Activated CD8-positive, alpha-beta memory T cell treated with anti-CD3 and anti-CD28 coated beads, Interleukin-2, amount 10 ng/mL, durations not matched to agents 7 days and 5 days (primary cell): ENCODE results near the gene C9orf50. TPM values are rescaled to one million over a fixed set of nuclear protein-coding genes. Genes with fewer than 3 reads are reported as not detected.
"Not testable (repeated sequence)": the region's sequence is repeated elsewhere in the genome, so short reads cannot be mapped to it uniquely, and the experiment has no call there.

ENCODE experiments used
- ATAC-seq: fragments of 150-1000 bp; cut with Tn5 transposase; one replicate; pipeline ENCODE4 v1.10.0; 2021; ENCODE audit warnings: moderate library complexity
- CTCF ChIA-PET: fragments of 350-600 bp; sonication (Branson Sonifier 250); formaldehyde crosslinking; loops from one replicate; lab custom pipeline; 2021; ENCODE audit warnings: antibody characterized with exemption; lab: Charles Lee
- DNase-seq: peaks from one replicate; pipeline ENCODE4 v3.0.0-alpha.2; 2020
- H3K27ac Mint-ChIP-seq: one replicate; pipeline ENCODE4 v1.8.0; 2021; ENCODE audit warnings: mild to moderate bottlenecking, mixed read lengths
- H3K27me3 Mint-ChIP-seq: one replicate; pipeline ENCODE4 v1.8.0; 2021; ENCODE audit warnings: mixed read lengths
- H3K36me3 Mint-ChIP-seq: one replicate; pipeline ENCODE4 v1.8.0; 2021; ENCODE audit warnings: mild to moderate bottlenecking, mixed read lengths
- H3K4me1 Mint-ChIP-seq: one replicate; pipeline ENCODE4 v1.8.0; 2021; ENCODE audit warnings: mixed read lengths
- H3K4me3 Mint-ChIP-seq: one replicate; pipeline ENCODE4 v1.8.0; 2021; ENCODE audit warnings: mild to moderate bottlenecking, moderate library complexity, mixed read lengths
- H3K9me3 Mint-ChIP-seq: one replicate; pipeline ENCODE4 v1.8.0; 2022; ENCODE audit warnings: low read depth, mixed read lengths
- total RNA-seq, 2 experiments: library from RNA; stranded (reverse); gene quantifications; one replicate each; pipeline ENCODE4 v1.2.3, GENCODE V29; 2021

The C9orf50 gene
- not detected for total RNA-seq

DNA sequence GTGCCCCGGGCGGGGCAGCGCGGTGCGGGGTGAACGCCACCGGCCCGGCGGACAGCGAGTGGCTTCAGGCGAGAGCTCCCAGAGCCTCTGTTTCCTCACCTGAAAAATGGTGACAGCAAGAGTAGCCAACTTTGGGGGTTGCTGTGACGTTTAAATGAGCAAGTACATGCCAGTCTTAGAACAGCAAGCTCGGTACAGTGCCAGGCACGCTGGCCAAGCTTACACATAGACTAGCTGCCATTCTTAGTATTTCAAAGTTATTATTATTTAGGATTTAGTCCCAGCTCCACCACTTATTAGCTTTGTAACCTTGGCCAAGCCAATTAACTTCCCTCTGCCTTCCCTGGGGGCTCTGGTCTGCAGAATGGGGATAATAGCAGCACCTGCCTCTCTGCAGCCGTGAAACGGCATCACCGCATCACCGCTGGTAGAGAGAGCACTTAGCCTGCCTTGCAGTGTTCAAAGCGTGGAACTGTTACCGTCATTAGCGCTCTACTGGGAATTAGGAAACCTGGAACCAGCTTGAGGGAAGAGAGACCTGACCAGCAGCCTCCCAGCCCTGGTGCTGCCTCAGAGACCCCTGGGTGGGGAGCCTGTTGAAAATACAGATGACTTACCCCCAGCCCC lies at the start of gene C9orf50:
C9orf50 (minus strand) TSS at position 433 of the 627 bp plus-strand sequence. CDS start 527 bp downstream, outside the sequence.
- CTCF ChIA-PET = interaction anchor here (0.9 to 8.3 kb wide), 5 partner anchors 10 to 484 kb away, joined by 3 to 214 read pairs (median 7); no protein-coding TSS in a partner anchor
- ATAC-seq = no peak
- peaks cover 30% of the 10 kb centered on the region for H3K27me3 Mint-ChIP-seq
- peaks cover 4% of the 10 kb centered on the region for H3K36me3 Mint-ChIP-seq
- H3K27ac Mint-ChIP-seq = no peak within 1 kb of the TSS
- DNase-seq = no peak
- H3K4me3 Mint-ChIP-seq = no peak within 1 kb of the TSS
- peaks cover 21% of the 10 kb centered on the region for H3K4me1 Mint-ChIP-seq
- no peaks in the 10 kb centered on the region for H3K9me3 Mint-ChIP-seq

DNA sequence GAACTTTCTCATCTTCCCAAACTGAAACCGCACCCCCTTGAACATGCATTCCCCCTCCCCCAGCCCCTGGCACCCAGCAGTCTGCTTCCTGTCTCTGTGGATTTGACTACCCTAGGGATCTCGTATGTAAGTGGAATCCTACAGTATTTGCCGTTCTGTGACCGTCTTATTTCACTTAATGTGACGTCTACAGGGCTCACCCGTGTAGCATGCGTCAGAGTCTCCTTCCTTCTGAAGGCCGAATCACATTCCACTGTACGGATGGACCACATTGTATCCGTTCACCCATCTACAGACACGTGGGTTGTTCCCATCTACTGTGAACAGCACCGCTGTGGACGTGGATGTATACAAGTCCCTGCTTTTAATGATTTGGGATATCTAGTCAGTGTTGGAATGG lies 49.0 kb upstream of the C9orf50 start:
- Mint-ChIP-seq H3K9me3 (no peaks in the 10 kb centered on the region), H3K27ac (no peak overlapping the region), H3K27me3 (peaks cover 23% of the 10 kb centered on the region), H3K36me3 (no peaks in the 10 kb centered on the region), H3K4me1 (peaks cover 3% of the 10 kb centered on the region), H3K4me3 (no peak overlapping the region)
- DNase-seq (no peak), ATAC-seq (no peak)
- CTCF ChIA-PET = no interaction called here

DNA sequence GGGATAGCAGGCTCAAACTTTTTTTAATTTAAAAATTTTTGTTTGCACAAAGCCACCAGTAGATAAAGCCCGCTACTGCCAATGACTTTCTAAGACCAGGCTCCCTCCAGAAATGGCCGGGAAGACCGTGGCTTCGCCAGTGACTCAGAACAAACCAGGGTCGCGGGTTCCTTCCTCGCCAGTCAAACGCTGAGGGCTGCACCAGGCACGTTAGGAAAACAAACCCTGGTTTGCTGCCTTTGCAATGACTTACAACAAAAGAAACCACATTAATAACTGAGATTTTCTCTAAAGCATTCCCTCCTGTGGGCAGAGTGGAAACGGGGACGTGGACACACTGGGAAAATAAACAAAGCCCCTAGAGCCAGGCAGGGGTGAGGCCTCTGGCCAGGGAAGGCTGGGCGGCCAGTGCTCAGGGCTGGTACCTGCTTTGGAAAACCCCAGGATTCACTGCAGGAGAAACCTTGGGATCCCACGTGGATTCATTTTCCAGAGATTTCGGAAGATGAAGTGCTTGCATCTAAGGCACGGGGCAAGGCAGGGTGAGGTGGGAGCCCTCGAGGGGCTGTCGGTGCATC lies 48.3 kb upstream of the C9orf50 start:
- Mint-ChIP-seq H3K27ac (no peak overlapping the region), H3K27me3 (peaks cover 29% of the 10 kb centered on the region), H3K4me1 (peaks cover 6% of the 10 kb centered on the region), H3K9me3 (no peaks in the 10 kb centered on the region), H3K36me3 (no peaks in the 10 kb centered on the region), H3K4me3 (no peak overlapping the region)
- DNase-seq (no peak), ATAC-seq (no peak)
- CTCF ChIA-PET = no interaction called here

GRCh38 chr9:129667850-129668249 lies 46.9 kb upstream of the C9orf50 start:
- H3K36me3 Mint-ChIP-seq = no peaks in the 10 kb centered on the region
- no peak overlapping the region for H3K27ac Mint-ChIP-seq
- H3K4me1 Mint-ChIP-seq = peaks cover 6% of the 10 kb centered on the region
- H3K4me3 Mint-ChIP-seq = no peak overlapping the region
- no peaks in the 10 kb centered on the region for H3K9me3 Mint-ChIP-seq
- CTCF ChIA-PET = interaction anchor here (1.3 kb wide), 1 partner anchor 58 kb away, joined by 4 read pairs; no protein-coding TSS in a partner anchor
- peaks cover 30% of the 10 kb centered on the region for H3K27me3 Mint-ChIP-seq
- DNase-seq (no peak), ATAC-seq (no peak)

GRCh38 chr9:129667378-129667777 lies 46.5 kb upstream of the C9orf50 start:
- no peak overlapping the region for H3K4me3 Mint-ChIP-seq

DNA sequence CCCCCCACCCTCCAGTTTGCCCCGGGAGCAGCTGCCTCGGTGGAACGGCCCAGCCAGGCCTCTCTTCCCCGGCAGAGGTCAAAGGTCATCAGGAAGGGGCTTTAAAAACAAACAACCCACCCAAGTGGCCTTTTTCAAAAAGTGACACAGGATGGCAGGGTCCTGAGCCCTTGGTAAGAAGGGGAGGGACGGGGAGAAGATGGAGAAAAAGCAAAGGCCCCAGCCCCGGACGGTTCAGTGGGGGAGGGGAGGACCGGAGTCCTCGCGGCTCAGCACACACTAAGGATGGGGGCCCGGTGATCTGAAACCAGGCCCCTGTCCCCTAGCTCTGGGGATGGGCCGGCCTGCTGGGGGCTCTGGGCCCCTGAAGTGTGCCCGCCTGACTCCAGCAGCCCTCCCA lies 45.7 kb upstream of the C9orf50 start:
- CTCF ChIA-PET = interaction anchor here (0.8 to 1.3 kb wide), 2 partner anchors 10 to 60 kb away, joined by 3 to 4 read pairs; no protein-coding TSS in a partner anchor
- peaks cover 6% of the 10 kb centered on the region for H3K4me1 Mint-ChIP-seq
- no peak for ATAC-seq
- no peak for DNase-seq
- no peaks in the 10 kb centered on the region for H3K36me3 Mint-ChIP-seq
- H3K4me3 Mint-ChIP-seq = no peak overlapping the region
- no peak overlapping the region for H3K27ac Mint-ChIP-seq
- no peaks in the 10 kb centered on the region for H3K9me3 Mint-ChIP-seq
- peaks cover 33% of the 10 kb centered on the region for H3K27me3 Mint-ChIP-seq

More at GRCh38 chr9:129667378-129667777, 46.5 kb upstream of the C9orf50 start:
- DNase-seq (no peak), ATAC-seq (no peak)
- peaks cover 6% of the 10 kb centered on the region for H3K4me1 Mint-ChIP-seq
- CTCF ChIA-PET = interaction anchor here (1.3 kb wide), 1 partner anchor 59 kb away, joined by 4 read pairs; no protein-coding TSS in a partner anchor
- peaks cover 33% of the 10 kb centered on the region for H3K27me3 Mint-ChIP-seq
- H3K36me3 Mint-ChIP-seq = no peaks in the 10 kb centered on the region
- H3K9me3 Mint-ChIP-seq = no peaks in the 10 kb centered on the region
- H3K27ac Mint-ChIP-seq = no peak overlapping the region

GRCh38 chr9:129665814-129666520 lies 45.1 kb upstream of the C9orf50 start:
- Mint-ChIP-seq H3K27me3 (peaks cover 33% of the 10 kb centered on the region), H3K27ac (no peak overlapping the region), H3K4me3 (no peak overlapping the region), H3K9me3 (no peaks in the 10 kb centered on the region), H3K36me3 (no peaks in the 10 kb centered on the region), H3K4me1 (peaks cover 6% of the 10 kb centered on the region)
- CTCF ChIA-PET = interaction anchor here (0.8 kb wide), 1 partner anchor 9 kb away, joined by 3 read pairs; no protein-coding TSS in a partner anchor
- ATAC-seq (peak; percentile 14), DNase-seq (no peak)

- no peak for DNase-seq
- peak within 1 kb of the TSS; percentile 66 for H3K4me3 Mint-ChIP-seq
- peak; percentile 81 for ATAC-seq
- no peak within 1 kb of the TSS for H3K27ac Mint-ChIP-seq
- no peaks in the 10 kb centered on the region for H3K36me3 Mint-ChIP-seq
- peaks cover 6% of the 10 kb centered on the region for H3K4me1 Mint-ChIP-seq
- H3K27me3 Mint-ChIP-seq = peaks cover 37% of the 10 kb centered on the region
- CTCF ChIA-PET = no interaction called here
- no peaks in the 10 kb centered on the region for H3K9me3 Mint-ChIP-seq
These were observed 44.5 kb upstream of the C9orf50 start, which contains the start of gene PRRX2 for GRCh38 chr9:129665389-129665775. Gene PRRX2 (plus strand): TSS chr9:129665647. CDS start chr9:129665868, 221 bp downstream.

DNA sequence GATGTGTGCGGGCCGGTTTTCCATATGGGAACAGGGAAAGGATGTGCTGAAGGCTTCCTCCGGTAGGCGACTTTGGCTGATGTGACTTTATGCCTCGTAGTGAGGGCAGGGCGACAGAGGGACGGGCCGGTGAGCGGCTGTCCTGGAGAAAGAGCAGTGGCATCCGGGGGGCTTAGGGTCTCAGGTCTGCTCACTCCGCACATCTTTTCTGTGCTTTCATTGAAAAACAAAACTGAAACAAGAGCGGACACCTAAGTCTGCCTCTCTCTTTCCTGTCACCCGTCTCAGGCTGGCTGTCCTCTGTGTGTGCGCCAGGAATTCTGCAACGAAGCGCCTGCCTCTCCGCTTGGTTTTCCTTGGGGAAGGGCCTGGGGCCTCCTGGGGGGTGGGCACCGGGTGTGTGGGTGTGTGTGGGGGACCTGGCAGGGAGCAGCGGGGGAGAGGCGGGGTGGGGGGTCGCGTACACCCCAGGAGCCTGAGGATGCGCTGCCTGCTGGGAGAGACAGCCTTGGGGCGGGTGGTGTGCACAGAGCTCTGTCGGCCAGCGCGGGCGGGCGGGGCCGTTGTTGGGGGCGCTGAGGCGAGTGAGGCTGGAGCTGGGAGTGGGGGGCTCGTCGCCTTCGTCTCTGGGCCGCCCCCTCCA lies 44.0 kb upstream of the C9orf50 start:
- CTCF ChIA-PET = no interaction called here
- ATAC-seq (peak; percentile 59), DNase-seq (no peak)
- Mint-ChIP-seq H3K9me3 (no peaks in the 10 kb centered on the region), H3K4me3 (peak overlapping the region; percentile 66), H3K36me3 (no peaks in the 10 kb centered on the region), H3K27me3 (peaks cover 35% of the 10 kb centered on the region), H3K27ac (no peak overlapping the region), H3K4me1 (peaks cover 6% of the 10 kb centered on the region)

- peaks cover 26% of the 10 kb centered on the region for H3K27me3 Mint-ChIP-seq
- not testable (repeated sequence) for H3K9me3 Mint-ChIP-seq, H3K4me1 Mint-ChIP-seq, ATAC-seq, H3K4me3 Mint-ChIP-seq, DNase-seq, H3K36me3 Mint-ChIP-seq, H3K27ac Mint-ChIP-seq
- CTCF ChIA-PET = interaction anchor here (1.0 to 1.5 kb wide), 3 partner anchors 20 to 122 kb away, joined by 3 to 5 read pairs (median 4); no protein-coding TSS in a partner anchor
These were observed 41.3 kb upstream of the C9orf50 start for GRCh38 chr9:129662239-129662638.

- Mint-ChIP-seq H3K9me3 (no peaks in the 10 kb centered on the region), H3K4me1 (peaks cover 5% of the 10 kb centered on the region), H3K27ac (no peak overlapping the region), H3K36me3 (no peaks in the 10 kb centered on the region), H3K27me3 (peaks cover 20% of the 10 kb centered on the region), H3K4me3 (no peak overlapping the region)
- DNase-seq = no peak
- no peak for ATAC-seq
- CTCF ChIA-PET = interaction anchor here (0.8 to 1.4 kb wide), 3 partner anchors 18 to 76 kb away, joined by 3 to 5 read pairs (median 4); no protein-coding TSS in a partner anchor
These were observed 40.1 kb upstream of the C9orf50 start for GRCh38 chr9:129661029-129661428.

GRCh38 chr9:129656795-129657390 lies 36.0 kb upstream of the C9orf50 start:
- Mint-ChIP-seq H3K9me3 (no peaks in the 10 kb centered on the region), H3K4me3 (no peak overlapping the region), H3K36me3 (no peaks in the 10 kb centered on the region), H3K27ac (no peak overlapping the region), H3K4me1 (no peaks in the 10 kb centered on the region), H3K27me3 (peaks cover 7% of the 10 kb centered on the region)
- CTCF ChIA-PET = interaction anchor here (0.8 to 1.1 kb wide), 3 partner anchors 9 to 81 kb away, joined by 3 to 4 read pairs (median 3); no protein-coding TSS in a partner anchor
- ATAC-seq = peak; percentile 23
- no peak for DNase-seq
